NCI-H2081 treated with DMSO at 0.1 percent for 48 hours (cell line): ENCODE data around the gene BTNL9.
"Not testable (repeated sequence)": the region's sequence is repeated elsewhere in the genome, so short reads cannot be mapped to it uniquely, and the experiment has no call there.

Experiments used
- DNase-seq: peaks from one replicate; lab custom pipeline; 2025; lab: John Stamatoyannopoulos, UW

The BTNL9 gene

GRCh38 chr5:181100121-181100875 is 60.2 kb downstream of the BTNL9 start:
- DNase-seq: no peak

DNA sequence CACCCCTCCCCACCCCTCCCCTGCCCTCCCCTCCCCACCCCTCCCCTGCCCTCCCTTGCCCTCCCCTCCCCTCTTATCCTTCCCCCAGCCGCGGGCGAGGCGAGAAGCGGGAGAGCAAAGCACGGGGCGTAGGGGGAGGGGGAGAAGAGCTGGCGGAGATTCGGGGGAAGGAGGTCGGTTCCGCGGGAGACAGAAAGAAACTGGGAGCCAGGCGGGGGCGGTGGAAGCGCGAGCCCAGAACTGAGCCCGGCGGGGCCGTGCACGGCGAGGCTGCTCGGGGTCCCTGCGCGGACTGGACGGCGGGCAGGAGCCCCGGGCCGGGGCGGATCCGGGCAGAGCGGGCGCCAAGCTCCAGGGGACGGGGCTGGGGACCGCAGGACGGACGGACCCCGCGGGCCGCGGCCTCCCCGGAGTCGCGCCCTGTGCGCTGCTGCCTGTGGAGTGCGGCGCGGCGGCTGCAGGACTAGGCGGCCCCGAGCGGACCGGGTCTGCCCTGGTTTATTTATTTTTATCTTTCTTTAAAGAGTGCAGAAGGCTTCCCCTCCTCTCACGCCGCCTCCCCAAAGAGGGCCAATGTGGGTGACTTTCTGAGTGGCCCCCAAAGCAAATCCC is 61.1 kb downstream of the BTNL9 start:
- DNase-seq: not testable (repeated sequence)

GRCh38 chr5:181101930-181102674 is 62.0 kb downstream of the BTNL9 start:
- not testable (repeated sequence) for DNase-seq

- DNase-seq: not testable (repeated sequence)
Measured at GRCh38 chr5:181104259-181104568, 64.1 kb downstream of the BTNL9 start.

DNA sequence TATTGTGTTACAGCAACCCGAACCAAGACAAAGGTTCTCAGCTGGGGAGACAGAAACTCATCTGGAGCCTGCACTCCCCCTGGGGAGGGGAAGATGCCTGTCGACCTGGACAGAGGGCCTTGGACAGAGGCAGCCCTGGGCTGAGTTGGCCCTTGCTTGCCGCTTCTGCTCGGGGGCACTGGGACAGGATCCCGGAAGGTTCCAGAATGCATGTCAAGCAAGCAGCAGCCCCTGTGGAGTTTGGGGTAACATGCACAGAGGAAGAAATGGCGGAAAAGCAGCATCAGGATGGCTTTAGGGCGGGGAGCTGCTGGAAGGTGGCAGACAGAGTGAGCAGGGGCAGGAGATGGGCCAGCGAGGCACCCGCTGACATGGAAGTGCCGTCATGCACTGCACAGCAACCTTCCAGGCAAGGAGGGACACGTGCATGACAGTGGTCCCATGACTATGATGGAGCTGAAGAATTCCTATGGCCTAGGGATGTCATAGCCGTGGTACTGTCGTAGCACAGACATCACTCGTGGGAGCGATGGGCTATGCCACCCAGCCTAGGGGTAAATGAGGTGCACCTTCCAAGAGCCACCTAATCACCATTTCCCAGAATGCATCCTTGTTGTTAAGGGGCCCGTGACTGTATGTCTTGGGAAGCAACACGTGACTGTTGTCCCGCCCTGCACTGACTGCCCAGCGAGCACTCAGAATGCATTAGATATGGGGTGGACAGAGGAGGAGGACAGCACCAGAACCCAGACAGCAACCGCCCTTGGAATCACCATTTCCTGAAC is 64.7 kb downstream of the BTNL9 start:
- not testable (repeated sequence) for DNase-seq

DNA sequence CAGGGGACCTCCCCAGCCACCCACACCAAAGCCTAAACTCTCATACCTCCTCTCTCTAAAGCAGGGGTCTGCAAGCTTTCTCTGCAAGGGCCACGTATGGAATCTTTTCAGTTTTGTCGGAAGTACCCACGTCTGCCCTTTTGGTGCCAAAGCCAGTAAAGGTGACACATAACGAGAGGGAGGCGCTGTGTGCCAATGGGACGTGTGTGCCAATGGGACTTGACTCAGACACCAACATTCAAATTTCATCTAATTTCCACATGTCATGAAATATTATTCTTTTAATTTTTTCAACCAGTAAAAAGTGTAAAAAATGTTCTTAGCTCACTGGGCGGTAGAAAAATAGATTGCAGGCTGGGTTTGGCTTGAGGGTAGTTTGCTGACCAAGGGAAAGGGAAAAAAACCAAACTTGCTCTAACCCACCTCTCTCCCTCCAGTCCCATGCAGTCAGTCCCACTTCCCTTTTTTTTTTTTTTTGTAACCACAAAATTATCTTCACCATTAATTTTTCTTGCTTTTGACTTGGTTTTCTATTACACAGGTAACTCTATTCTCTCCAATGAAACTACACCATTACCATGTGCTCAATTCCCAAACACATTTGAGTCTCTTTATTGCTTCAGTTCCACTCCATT is 65.4 kb downstream of the BTNL9 start:
- DNase-seq: no peak

DNA sequence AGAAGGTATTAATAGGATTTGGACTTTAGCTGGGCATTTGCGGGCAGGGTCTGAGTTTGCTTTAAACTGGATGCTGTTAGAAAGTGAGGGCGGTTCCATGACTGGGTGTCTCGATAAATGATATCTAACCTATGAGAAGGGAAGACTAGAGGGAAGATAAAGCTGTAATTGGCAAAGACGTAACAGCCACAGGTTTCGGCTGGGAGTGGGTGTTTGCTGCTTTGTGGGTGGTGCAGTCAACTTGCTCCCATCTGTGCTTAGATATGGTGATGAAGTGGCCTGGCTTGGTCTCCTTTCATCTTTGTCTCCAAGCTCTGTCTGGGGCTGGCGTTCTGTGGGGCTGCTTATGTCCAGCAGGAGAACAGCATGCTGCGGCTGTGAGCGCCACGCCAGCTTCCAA is 67.6 kb downstream of the BTNL9 start:
- DNase-seq: no peak

DNA sequence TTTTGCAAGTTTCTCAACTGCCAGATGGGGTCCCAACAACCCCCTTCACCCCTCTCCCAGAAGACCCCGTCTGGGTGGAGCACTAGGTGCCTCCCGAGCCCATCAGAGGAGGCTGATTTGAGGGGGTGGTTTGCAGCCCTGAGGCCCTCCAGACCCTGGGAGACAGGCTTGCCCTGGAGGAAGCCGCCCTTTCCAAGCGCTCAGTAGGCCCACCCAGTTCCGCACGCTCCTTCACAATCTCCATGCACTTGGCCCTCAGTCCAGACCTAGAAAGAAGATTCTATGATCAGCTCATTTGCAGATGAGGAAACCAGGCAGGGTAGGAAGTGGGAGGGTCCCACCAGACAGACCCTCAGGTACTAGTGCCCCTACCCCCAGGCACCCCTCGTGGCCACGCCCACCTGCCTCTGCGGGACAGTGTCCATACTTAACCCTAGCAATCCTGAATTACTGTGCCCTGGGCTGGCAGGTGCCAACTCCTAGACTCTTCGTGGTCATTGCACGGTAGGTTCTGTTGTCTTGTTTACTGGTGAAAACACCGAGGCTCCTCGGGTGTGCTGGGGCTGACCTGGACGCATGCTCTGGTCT is 68.6 kb downstream of the BTNL9 start:
- DNase-seq: no peak

DNA sequence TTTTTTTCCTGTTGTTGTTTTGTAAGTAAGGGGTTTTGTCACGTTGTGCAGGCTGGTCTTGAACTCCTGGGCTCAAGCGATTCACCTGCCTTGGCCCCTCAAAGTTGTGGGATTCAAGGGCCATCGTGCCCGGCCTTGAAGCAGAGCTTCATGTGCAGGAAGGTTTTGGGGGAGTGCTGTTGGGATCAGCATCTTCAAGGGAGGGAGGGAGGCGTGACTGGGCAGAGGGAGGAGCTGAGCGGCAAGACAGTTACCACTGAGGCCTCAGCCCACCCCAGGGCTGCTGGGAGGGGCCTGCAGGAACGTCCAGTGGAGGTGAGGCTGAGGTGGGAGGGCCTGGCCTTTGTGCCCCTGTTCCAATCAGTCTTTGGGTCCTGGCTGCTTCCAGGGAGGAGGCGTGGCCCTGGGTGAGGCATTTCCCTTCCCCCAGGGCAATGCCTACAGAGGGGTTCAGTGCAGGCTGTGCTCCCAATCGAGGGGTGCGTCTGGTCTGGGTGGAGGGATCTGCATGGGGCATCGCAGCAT is 69.5 kb downstream of the BTNL9 start:
- no peak for DNase-seq

GRCh38 chr5:181111010-181111409 is 70.9 kb downstream of the BTNL9 start:
- no peak for DNase-seq
